ENCODE data around the gene UBE2G2. TPM values are rescaled to one million over a fixed set of nuclear protein-coding genes. Genes with fewer than 3 reads are reported as not detected.
A peak's percentile ranks its signal among the peaks of the same experiment; 100 is the strongest.

UBE2G2 gene
- total and polyA plus RNA-seq, 2 of the 4 experiments (the other 2 are of a cell fraction) = 65.4 to 91.7 TPM

- H4K20me1 ChIP-seq (ENCODE audit: insufficient read depth, low read length) = peaks cover 44% of the 10 kb centered on the region
- peak within 1 kb of the TSS; percentile 91 for H3K23ac ChIP-seq (ENCODE audit: low read depth, low read length)
- 0% methylated on average over 20 of the region's 108 CpGs; no CpG with 5 or more reads in 1 of the 2 experiments for WGBS, 2 experiments (ENCODE audit: extremely low coverage in 2 of 2, insufficient read length in 1 of 2)
- TF ChIP-seq ELK1 (IDR thresholded peaks at IDR 0.05; ENCODE audit: borderline replicate concordance, low read depth, low read length) (no peak), RAD21 (IDR thresholded peaks at IDR 0.05; ENCODE audit: low read length) (no peak), CHD1 (IDR thresholded peaks at IDR 0.05; ENCODE audit: low read depth, low read length) (no peak), USF2 (IDR thresholded peaks at IDR 0.05; ENCODE audit: low read depth, low read length) (peak; percentile 96), MXI1 (IDR thresholded peaks at IDR 0.05; ENCODE audit: borderline replicate concordance, low read depth, low read length) (no peak), POLR2A (IDR thresholded peaks at IDR 0.05; ENCODE audit: low read depth, low read length) (peak; percentile 74), CTCF (conservative IDR thresholded peaks at IDR 0.05; ENCODE audit: low read depth, low read length) (no peak)
- peaks cover 36% of the 10 kb centered on the region for H3K9me3 ChIP-seq (ENCODE audit: control insufficient read depth, insufficient read depth, low read length)
- H2AFZ ChIP-seq (replicated peaks; ENCODE audit: low read length, poor library complexity) = peak within 1 kb of the TSS; percentile 94
- no peaks in the 10 kb centered on the region for H3K27me3 ChIP-seq (ENCODE audit: control insufficient read depth, insufficient read depth, low read length)
- DNase-seq (peak; percentile 76), ATAC-seq (ENCODE audit: low read depth) (peak; percentile 55)
- H2AK5ac ChIP-seq (ENCODE audit: low read depth, low read length) = peak within 1 kb of the TSS; percentile 65
- peak within 1 kb of the TSS; percentile 99 for H3K4me3 ChIP-seq (ENCODE audit: insufficient read depth, low read depth, low read length)
- H3K36me3 ChIP-seq (ENCODE audit: control insufficient read depth, insufficient read depth, low read length) = peaks cover 7% of the 10 kb centered on the region; the same call in 1 of the 2 replicates
- H3K14ac ChIP-seq (replicated peaks; ENCODE audit: low read depth, low read length) = peak within 1 kb of the TSS; percentile 71; the same call in 1 of the 2 replicates
- peak within 1 kb of the TSS; percentile 98 for H3K4me2 ChIP-seq (ENCODE audit: low read depth, low read length)
- no peak within 1 kb of the TSS for H2BK20ac ChIP-seq (ENCODE audit: low read depth, low read length)
- peak within 1 kb of the TSS; percentile 95 for H2AK9ac ChIP-seq (replicated peaks; ENCODE audit: low read depth, low read length, poor library complexity)
- peaks cover 8% of the 10 kb centered on the region for H3K9me1 ChIP-seq (ENCODE audit: insufficient read depth, low read length)
- H4K91ac ChIP-seq (ENCODE audit: insufficient read depth, low read depth, low read length) = peak within 1 kb of the TSS; percentile 40; the same call in 1 of the 2 replicates
- in situ Hi-C loops (cut with MboI; ENCODE audit: low sequenced_read_pairs) = loop anchor here (25.0 kb wide), 1 partner anchor 294 kb away; no protein-coding TSS in a partner anchor
- dilution Hi-C loops (cut with HindIII; ENCODE audit: low sequenced_read_pairs, unreplicated experiment) = no loop called here
- peak within 1 kb of the TSS; percentile 75; the same call in 1 of the 2 replicates for H3K27ac ChIP-seq (ENCODE audit: insufficient read depth, low read length)
- H3K56ac ChIP-seq (ENCODE audit: extremely low read depth, insufficient read depth, low read length) = no peak within 1 kb of the TSS
- intact Hi-C loops (cut with micrococcal nuclease) = loop anchor here (5.0 kb wide), 1 partner anchor 54 kb away; the partner anchor contains the start of gene PTTG1IP
- H4K8ac ChIP-seq (ENCODE audit: low read depth in 2 of 2, low read length in 2 of 2) = peak within 1 kb of the TSS; percentile 73 to 85; a peak in 3 of 4 replicates
- H2BK5ac ChIP-seq (ENCODE audit: low read depth, low read length, poor library complexity, severe bottlenecking) = peak within 1 kb of the TSS; percentile 67
- H3K18ac ChIP-seq (ENCODE audit: low read depth, low read length) = no peak within 1 kb of the TSS
- ChIA-PET POLR2A (ENCODE audit: unreplicated experiment) (no interaction called here), CTCF (interaction anchor here (0.6 kb wide), 1 partner anchor 961 kb away, joined by 4 read pairs; no protein-coding TSS in a partner anchor)
- H2BK15ac ChIP-seq (ENCODE audit: low read depth, low read length) = no peak within 1 kb of the TSS
- peaks cover 16 to 54% of the 10 kb centered on the region in 2 experiments for H3K79me1 ChIP-seq (ENCODE audit: low read depth in 1 of 2, low read length in 2 of 2)
- H2BK120ac ChIP-seq (ENCODE audit: low read depth, low read length) = 0 out of 2 replicates have a peak within 1 kb of the TSS, but pooled peaks have one; percentile 8
- no TSS peak for BruUV-seq (replicated peaks)
- H3K4ac ChIP-seq (ENCODE audit: low read depth, low read length) = peak within 1 kb of the TSS; percentile 80
- H3K4me1 ChIP-seq (ENCODE audit: control insufficient read depth, insufficient read depth, low read length) = peaks cover 8% of the 10 kb centered on the region; the same call in 1 of the 2 replicates
- peak within 1 kb of the TSS; percentile 91 for H3K9ac ChIP-seq (ENCODE audit: low read depth, low read length)
- H4K5ac ChIP-seq (ENCODE audit: low read depth, low read length) = peak within 1 kb of the TSS; percentile 61
These were observed 16.5 kb upstream of the UBE2G2 start, which contains the start of gene SUMO3 for GRCh38 chr21:44817914-44818639. TSS of gene SUMO3 (minus strand) at chr21:44818062. CDS start at chr21:44817968, 94 bp downstream.
